EL (cell line): Measurements from ENCODE around the gene DET1.
"Not testable (repeated sequence)": the region's sequence is repeated elsewhere in the genome, so short reads cannot be mapped to it uniquely, and the experiment has no call there.

Experiments
- DNase-seq: peaks from one replicate; pipeline ENCODE4 v3.0.0-alpha.2; 2016

Gene DET1

DNA sequence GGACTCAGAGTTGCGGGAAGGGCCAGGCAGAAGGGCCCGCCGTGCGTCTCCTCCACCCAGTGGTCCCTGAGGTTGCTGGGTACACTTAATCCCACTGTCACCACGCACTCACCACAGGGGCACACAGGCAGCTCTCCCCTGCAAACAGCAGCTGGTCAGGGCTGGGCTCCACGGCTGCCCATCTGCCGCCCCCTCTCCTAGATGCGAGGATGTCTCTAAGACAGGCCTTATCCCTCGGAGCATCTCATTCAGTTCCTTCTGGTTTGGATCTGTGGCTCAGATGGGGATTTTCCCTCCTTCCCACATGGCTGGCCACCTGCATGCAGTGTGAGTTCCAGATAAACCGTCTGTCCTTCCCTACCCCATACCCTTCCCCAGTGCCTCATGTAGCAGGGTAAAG is 52.6 kb downstream of the DET1 start:
- no peak for DNase-seq

DNA sequence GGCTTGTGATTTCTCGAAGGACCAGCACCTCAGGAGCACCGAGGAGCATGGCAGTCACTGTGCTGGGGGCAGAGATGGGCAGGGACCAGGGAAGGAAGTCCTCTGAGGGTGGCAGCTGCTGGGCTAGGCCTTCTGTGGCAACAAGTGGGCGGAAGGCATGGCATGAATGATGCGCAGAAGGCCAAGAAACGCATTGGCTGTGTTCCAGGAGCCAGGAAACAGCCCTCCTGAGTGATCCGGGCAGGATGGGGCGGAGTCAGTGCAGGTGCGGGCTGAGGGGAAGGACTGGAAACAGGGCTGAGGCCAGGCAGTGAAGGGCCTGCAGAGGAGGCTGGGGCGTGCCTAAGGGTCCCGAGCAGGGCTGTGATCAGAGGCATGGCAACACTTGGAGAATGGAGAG is 55.3 kb downstream of the DET1 start:
- no peak for DNase-seq

DNA sequence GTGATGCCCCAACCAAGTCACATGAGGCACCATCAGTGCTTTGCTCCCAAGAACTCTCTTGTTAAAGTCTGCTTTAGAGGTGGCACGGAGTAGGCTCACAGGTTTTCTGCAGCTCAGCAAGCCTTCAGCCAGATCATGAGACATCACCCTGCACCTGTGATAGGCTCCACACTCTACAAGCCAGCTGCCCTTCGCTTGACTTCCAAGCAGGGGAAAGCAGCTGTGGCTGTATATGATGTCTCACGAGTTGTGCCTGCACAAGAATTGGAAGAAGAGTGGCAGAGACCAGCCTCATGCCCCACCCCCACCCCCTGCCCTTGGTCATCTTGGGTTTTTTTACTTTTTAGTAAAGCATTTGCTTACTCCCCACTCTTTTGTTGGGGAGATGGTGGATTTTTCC is 56.4 kb downstream of the DET1 start:
- no peak for DNase-seq

DNA sequence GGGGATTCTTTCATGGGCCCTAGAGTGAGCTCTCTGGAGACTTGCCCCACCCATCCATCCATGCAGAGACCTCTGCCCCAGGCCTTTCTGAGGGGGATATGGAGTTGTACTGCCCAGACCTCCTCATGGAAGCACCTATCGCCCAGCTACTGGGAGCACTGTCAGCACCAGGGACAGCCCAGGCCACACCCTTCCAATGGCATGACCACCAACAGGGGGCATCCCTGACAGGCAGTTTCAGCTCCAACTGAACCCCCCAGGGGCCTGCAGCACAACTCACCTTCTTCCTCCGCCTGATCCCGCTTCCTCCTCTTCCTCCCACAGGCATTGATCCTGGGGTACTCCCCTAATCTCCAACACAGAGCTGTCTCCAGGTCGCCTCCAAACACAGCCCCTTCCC is 57.2 kb downstream of the DET1 start:
- DNase-seq = no peak

DNA sequence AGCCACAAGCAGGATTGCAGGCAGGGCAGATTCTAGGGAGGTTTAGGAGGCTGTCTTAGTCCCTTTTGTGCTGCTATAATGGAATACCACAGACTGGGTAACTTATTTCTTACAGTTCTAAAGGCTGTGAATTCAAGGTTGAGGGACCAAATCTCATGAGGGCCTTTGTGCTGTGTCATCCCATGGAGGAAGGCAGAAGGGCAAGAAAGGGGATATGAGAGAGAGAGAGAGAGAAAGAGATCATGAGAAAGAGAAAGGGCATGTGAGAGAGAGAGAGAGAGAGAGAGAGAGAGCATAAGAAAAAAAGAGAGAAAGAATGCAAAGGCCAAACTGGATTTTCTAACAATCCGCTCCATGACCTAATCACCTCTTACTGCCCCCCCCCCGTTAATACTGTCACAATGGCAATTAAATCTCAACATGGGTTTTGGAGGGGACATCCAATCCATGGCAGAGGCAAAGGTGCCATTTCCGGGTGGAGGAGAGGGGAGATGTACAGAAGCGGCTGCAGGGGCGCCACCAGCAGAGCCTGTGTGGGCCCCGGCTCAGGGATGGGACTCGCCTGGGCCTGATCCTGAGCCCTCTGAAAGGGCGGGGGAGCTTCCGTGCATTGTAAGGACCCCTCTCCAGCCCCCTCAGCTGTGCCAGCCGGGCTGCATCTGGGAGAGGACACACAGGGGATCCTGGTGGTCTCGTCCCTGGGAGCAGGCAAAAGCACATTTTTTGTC is 58.5 kb downstream of the DET1 start:
- no peak for DNase-seq

DNA sequence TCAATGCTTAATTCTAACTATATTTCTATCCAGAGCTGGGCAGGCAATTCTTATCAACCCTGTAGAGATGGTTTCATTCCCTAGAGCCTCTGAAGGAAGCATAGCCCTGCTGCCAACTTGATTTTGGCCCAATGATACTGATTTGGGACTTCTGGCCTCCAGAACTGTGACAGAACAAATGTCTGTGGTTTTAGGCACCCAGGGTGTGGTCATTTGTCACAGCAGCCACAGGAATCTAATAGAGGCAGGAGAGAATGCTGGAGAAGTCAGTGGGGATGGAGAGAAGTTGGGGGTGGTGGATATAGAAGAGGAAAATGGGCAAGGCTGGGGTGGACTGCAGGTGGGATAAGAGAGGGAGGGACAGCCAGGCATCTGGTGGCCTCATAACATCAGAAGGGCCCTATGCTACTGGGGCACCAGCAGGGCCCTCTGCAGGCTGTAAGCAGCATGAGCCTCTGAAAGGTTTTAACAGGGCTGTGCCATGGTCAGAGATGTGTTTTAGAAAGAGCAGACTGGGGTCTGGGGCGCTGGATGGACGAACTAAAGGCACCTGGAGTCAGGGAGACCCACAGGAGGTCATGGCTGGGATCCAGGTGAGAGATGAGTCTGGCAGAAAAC is 59.2 kb downstream of the DET1 start:
- peak; percentile 16 for DNase-seq

DNA sequence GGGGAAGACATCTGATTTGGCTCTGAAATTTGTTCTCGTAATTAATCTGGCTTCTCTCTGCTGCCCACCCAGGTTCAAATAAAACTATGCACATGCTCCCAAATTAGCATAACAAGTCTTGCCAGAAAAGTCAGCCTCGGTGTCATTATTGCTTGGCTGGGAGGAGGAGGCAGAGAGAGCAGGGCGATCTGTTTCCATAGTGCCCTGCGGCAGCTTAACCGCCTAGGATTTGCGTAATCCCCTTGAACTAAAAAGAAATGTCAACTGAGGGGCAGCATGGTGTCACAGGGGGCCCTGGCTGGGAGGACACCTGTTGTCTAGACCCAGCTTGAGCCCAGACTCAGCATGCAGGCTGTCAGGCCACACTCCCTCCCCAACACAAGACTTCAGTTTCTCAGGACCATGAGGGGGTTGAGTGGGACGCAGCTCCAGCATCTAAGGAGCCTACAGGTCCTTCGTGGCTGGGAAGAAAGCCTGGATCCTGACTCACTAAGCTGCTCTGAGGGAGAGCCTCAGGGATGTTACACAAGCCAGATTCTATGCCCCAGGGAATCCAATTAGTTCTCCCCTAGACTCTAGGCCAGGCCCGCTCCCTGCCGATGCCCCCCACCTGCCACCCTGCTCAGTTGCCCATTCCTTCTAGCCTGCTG is 61.7 kb downstream of the DET1 start:
- DNase-seq = peak; percentile 44

DNA sequence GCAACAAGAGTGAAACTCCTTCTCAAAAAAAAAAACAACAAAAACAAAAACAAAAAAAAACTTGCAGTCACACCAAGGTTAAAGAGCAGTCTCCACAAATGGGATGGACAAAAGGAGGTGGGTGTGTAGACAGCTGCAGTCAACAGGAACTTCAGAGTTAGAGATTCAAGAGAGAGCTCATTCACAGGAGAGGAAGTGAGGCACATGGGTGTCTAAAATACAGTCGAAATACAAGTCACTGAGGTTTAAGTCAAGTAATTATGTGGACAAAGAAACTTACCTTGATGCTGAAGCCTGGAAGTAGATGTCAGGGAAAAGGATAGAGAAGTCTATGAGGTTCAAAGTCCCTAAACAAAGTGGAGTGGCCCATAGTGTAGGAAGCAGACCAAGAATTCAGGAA is 64.2 kb downstream of the DET1 start:
- no peak for DNase-seq

DNA sequence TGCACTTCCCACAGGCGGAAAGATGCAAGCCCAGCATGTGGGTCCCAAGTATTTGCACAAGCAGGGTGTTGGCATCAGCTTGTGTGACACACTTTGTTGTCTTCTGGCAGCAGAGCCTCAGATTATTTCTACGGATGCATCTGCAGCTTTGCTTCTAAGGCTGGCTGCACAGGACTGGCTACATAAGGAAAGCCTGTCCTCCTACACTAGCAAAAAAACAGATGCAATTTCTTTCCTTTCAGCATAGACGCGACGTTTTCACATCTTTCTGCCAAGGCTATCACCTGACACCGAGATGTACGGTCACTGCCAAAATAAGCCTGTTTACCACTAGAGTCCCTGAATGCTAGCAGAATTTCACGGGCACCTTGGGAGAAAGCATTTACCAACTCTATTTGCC is 65.5 kb downstream of the DET1 start:
- DNase-seq = no peak

DNA sequence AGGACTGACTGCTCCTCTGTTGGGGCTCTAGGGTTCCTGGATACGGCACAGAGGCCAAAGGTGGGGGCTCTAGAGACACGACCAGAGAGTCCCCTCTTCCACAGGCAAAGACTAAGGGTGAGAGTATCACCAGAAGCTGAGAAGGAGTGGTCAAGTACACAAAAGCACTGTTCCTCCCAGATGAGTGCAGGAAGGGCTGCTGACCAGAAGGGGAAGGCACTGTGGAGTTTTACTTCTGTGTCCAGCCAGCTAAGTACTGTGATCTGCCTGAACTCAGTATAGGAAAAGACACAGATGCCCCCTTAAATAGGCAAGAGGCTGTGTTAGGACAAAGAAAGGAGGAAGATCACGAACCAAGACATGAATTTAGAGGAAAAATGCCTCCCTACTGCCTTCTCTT is 67.3 kb downstream of the DET1 start:
- no peak for DNase-seq

DNA sequence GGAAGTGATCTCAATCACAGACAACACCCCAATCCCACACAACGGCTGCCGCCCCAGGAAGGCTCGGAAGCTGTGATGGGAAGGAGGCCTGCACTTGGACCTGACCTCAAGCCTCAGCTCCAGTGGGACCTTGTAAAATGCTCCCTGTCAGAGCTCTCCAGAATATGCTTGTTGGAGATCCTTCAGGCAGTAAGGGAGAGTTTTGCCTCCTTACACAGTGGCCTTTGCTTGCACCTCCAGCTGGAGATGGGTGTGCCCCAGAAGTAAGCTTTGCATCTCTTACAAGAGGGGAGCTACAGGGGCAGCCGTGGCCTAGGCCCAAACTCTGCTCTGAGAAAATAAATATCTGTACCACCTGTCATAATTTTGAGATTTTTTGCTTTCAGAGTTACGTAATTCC is 68.6 kb downstream of the DET1 start:
- no peak for DNase-seq

DNA sequence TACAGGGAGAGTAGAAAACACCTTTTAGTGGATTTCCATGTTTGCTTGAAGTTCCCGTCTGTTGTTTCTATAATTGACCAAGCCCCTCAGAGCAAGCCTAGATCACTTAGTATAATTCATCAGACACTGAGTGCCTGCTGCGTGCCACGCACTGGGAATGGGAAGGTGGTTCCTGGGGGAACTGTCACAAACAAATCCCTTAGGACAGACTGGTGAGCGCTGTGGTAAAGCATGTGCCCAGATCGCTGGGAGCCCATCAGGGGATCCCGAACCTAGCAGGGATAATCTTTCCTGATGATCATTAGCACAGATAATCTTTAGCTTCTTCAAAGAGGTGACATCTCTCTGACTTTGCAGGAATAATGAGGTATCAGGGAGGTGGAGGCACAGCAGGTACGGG is 69.4 kb downstream of the DET1 start:
- DNase-seq = no peak

DNA sequence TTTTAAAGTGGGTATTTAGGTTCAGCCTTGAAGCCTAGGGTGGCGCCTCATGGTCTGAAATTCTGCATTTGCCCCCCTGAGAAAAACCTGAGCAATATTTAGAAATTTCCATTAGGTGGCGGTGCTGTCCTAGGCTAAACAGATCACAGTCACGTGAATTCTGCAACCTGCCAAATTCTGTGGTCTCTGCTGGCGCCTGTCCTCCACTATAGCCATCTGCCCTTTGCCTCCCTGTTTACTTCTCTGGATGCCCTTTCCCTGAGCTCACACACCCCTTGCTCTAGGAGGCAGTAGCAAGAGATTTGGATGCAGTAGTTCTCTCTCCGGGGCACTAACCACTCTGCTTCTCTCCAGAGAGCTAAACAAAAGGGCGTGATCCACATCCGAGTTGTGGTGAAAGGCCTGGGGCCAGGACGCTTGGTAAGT is 69.8 kb downstream of the DET1 start:
- DNase-seq = peak; percentile 61

DNA sequence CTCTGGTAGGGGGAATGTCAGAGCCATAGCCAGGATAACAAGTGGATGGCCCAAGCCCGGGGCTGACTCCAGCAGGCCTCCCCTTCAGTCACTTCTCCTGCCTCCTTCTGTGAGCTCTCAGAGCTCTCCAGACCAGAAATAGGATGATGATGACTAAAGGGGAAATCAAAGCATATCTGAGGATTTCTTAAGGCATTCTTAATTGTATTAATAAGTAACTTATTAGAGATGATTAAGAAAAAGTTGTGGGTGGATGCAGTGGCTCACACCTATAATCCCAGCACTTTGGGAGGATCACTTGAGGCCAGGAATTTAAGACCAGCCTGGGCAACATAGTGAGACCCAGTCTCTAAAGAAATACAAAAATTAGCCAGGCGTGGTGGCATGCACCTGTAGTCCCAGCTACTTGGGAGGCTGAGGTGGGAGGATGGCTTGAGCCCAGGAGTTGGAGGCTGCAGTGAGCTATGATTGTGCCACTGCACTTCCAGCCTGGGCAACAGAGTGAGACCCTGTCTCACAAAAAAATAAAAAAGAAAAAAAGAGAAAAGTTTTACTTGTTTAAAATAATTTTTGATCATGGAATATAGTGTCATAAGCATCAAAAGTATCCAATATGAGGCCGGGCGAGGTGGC is 72.7 kb downstream of the DET1 start:
- DNase-seq = not testable (repeated sequence)

DNA sequence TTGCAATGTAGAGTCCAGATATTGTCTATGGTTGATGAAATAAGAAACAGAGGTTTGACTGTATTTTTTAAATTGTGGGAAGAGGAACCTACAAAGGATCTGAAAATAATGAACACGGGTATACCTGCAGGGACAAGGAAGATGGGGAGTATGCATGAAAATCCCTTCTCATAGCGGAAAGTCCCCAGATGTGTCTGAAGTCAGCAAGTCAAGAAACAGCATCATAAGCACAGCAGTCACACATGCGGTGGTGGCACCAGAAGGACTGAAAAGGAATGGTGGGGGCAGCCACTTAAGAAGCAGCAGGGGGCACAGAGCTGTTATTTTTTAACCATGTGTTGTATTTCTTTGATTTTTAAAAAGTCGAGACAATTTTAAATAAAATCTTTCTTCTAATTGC is 74.3 kb downstream of the DET1 start:
- DNase-seq = no peak

DNA sequence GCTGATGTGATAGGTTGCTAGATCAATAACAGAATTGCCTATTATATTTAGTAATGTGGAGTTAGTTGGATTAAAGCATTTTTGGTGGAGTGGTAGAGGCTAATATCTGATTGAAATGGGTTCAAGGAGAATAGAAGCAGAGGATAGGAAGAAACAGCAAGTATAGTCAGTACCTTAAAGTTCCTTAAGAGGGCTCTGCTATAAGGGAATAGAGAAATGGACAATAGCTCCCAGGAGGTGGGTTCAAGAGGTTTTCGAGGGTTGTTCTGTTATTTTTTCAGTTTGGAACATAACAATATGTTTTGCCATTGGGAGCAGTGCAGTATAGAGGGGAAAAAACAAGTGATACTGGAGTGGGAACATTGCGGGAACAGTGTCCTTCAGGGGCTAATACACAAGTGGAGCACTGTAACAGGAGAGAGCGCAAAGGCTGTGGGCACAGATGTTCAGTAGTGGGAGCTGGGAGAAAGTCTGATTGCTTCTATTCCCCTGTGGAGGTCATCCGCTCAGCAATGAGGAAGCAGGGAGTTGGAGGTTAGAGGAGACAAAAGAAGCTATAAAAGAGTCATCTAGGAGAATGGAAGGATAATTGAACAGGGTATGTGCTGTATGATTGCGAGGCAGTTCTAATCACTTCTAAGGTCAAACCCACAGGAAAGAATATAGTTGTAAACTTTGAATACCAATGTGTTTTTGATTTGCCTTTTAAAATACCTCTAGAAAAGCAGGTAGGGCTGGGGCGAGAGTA is 75.7 kb downstream of the DET1 start:
- no peak for DNase-seq

DNA sequence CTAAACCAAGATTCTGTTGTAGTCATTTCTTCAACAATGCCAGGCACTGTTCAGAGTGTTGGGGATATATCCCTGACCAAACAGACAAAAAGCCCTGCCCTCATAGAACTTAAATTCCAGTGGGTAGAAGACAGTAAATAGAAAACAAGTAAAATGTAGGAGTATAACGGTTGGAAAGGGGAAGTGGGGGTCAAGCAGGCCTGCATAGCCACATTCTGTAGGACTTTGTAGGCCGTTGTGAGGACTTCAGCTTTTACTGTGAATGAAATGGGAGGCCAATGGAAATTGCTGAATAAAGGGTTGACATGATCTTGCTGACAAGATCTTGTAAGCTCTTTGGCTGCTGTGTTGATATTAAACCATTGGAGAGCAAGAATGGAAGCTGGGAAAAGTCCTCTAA is 77.2 kb downstream of the DET1 start:
- DNase-seq = no peak

DNA sequence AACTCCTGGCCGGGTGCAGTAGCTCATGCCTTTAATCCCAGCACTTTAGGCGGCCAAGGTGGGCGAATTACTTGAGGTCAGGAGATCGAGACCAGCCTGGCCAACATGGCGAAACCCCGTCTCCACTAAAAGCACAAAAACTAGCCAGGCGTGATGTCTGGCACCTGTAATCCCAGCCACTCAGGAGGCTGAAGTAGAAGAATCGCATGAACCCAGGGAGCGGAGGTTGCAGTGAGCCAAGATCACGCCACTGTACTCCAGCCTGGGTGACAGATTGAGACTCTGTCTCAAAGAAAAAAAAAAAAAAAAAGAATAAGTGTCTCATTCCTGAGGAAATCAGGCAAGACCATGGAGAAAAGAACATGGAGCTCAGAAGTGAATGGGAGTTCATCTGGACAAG is 77.8 kb downstream of the DET1 start:
- DNase-seq = not testable (repeated sequence)

DNA sequence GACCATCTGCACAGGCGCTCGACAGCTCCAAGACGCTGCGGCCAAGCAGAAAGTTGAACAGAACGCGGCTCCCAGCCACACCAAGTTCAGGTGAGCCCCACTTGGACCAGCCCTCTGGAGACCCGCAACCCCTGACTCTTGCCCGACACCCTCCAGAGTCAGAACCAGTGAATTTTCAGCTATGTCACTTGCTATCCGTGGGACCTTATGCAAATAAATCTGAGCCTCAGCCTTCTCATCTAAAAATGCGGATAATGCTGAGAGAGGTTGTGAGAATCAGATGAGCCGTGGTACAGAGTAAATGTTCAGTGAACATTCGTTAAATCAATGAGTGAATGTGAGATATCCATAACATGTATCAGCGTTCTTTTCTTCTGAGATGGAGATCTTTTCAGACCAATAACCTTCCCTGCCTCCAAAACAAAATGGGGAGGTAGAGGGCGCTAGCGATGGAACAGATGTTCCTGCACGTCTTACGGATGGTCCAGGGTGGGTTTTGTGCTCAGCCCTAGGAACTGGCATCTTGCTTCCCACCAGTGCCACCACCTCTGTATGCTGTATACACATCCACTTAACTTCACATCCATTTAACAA is 78.4 kb downstream of the DET1 start:
- no peak for DNase-seq

DNA sequence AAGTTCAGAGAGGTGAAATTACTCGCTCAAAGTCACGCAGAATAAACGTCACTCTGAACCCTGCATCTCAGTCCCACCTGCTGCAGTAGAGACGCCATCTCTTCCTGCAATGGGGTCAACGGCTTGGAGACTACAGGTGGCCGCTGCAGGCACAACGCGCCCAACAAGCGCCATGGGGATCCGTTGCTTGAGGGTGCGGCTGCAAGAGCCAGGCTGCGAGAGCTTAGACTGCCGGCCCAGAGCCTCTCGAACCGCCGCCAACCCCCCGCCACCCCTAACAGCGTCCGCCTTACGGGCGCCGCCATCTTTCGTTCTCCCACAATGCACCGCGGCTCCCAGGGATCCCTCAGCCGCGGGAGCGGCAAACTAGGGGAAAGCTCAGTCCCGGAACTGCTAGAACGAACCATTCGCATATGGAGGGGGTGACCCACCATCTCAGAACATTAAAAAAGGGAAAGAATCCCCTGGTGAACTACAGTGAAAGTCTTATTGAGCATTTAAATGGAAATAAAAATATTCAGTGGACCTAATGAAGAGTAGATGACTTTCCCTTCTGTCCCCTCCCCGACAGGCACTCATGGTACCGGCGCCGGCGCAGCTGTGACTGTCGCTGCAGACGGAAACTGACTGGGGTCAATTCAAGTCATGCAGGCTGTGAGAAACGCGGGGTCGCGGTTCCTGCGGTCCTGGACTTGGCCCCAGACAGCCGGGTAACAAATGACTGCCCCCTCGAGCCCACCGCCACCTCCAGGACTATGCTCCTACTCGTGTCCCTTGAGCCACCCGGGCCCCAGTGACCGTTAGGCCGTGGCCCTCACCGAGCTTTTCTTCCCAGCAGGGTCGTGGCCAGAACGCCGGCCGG is 79.2 kb downstream of the DET1 start, which contains the start of the genes MRPL46 and MRPS11:
MRPL46 (minus strand) TSS at position 316 of the 862 bp plus-strand sequence; CDS start at position 305, 11 bp downstream.
MRPS11 (plus strand) TSS at position 636 of the 862 bp plus-strand sequence; CDS start at position 646, 10 bp downstream.
- peak; percentile 86 for DNase-seq

DNA sequence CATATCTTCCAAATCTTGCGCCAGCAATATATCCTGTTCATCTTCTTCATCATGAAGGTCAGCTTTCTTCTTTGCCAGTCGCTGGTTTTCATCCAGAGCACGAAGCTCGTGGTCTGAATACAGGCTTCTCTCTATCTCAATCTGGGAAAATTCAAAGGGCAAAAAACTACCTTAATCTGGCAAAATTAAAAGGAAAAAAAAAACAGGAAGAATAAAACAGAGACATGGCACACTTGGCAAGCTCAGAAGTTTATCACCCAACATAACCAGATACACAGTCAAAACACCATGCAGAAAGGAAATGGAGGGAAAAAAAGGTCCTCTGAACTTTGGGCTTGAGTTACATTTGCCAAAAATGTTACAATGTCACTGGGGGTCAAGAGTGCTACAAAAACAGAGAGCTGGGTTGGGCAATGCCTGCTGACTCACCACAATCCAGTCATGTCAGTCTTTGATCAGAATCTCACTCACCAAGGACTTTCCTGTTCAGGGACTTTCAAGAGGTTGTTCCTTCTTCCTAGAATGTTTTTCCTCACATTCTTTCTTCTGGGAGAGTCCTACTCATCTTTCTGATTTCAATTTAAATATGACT is 80.8 kb downstream of the DET1 start:
- DNase-seq = peak; percentile 77
